ENCODE data around the gene PAK1IP1. TPM values are rescaled to one million over a fixed set of nuclear protein-coding genes. Genes with fewer than 3 reads are reported as not detected.
"Not testable (repeated sequence)": the region's sequence is repeated elsewhere in the genome, so short reads cannot be mapped to it uniquely, and the experiment has no call there.

PAK1IP1 gene
- total RNA-seq, 1 experiment from 2014 or later, result 34.0 TPM

DNA sequence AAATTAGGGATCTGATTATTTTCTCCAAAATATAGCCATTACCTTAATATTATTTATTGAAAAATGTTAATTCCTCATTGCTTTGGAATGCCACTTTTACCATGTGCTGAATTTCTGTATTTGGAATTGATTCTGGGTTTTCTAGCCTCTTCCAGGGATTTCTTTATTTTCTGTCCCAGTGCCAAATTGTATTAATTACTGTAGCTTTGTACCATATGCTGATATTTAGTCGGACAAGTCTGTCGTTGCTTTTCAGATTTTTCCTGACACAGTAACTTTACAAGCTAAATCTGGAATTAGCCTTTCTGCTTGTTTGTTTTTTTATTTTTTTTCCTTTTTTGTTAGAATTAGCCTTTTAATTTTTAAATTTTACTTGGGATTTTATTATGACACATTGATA lies 42.0 kb downstream of the PAK1IP1 start:
- Histone ChIP-seq H3K27me3 (ENCODE audit: low read length) (no peaks in the 10 kb centered on the region), H3K27ac (ENCODE audit: low read length) (no peak overlapping the region), H3K4me3 (ENCODE audit: low read length) (no peak overlapping the region), H3K9me3 (ENCODE audit: low read length) (no peaks in the 10 kb centered on the region), H3K9ac (ENCODE audit: low read length) (no peak overlapping the region), H2AFZ (ENCODE audit: low read length) (no peak overlapping the region), H3K9me2 (replicated peaks; ENCODE audit: low read length) (no peaks in the 10 kb centered on the region), H3K36me3 (ENCODE audit: low read depth, low read length) (peaks cover 4% of the 10 kb centered on the region), H3K79me2 (ENCODE audit: low read length) (no peaks in the 10 kb centered on the region), H4K20me1 (ENCODE audit: low read length) (no peaks in the 10 kb centered on the region), H3K4me1 (ENCODE audit: insufficient read depth, low read length) (peaks cover 25% of the 10 kb centered on the region), H3K4me2 (ENCODE audit: low read length) (no peak overlapping the region), H3F3A (ENCODE audit: low read length, unreplicated experiment) (peaks cover 4% of the 10 kb centered on the region)
- intact Hi-C loops (cut with micrococcal nuclease), result no loop called here
- no peak for ATAC-seq
- POLR2A ChIA-PET (ENCODE audit: unreplicated experiment), result no interaction called here
- DNase-seq, result no peak
- no TSS peak for BruUV-seq (replicated peaks)
- TF ChIP-seq EZH2 (IDR thresholded peaks at IDR 0.05; ENCODE audit: low read length, unreplicated experiment), result no peak
- TF ChIP-seq CTCF (conservative IDR thresholded peaks at IDR 0.05; ENCODE audit: low read depth, low read length), result no peak
- no peak for TF ChIP-seq EZH2phosphoT487 (IDR thresholded peaks at IDR 0.05; ENCODE audit: borderline replicate concordance, low read length)
- CTCF ChIA-PET, result no interaction called here

GRCh38 chr6:10740061-10740460 lies 45.3 kb downstream of the PAK1IP1 start:
- no peak for DNase-seq
- ChIA-PET CTCF (no interaction called here), POLR2A (ENCODE audit: unreplicated experiment) (no interaction called here)
- H3K36me3 ChIP-seq (ENCODE audit: low read depth, low read length), result no peaks in the 10 kb centered on the region
- H3K27ac ChIP-seq (ENCODE audit: low read length), result no peak overlapping the region
- H4K20me1 ChIP-seq (ENCODE audit: low read length), result no peaks in the 10 kb centered on the region
- no peak for ATAC-seq
- H3K4me1 ChIP-seq (ENCODE audit: insufficient read depth, low read length), result peaks cover 10% of the 10 kb centered on the region
- intact Hi-C loops (cut with micrococcal nuclease), result no loop called here
- no peak overlapping the region for H3K4me2 ChIP-seq (ENCODE audit: low read length)
- TF ChIP-seq EZH2phosphoT487 (IDR thresholded peaks at IDR 0.05; ENCODE audit: borderline replicate concordance, low read length), result no peak
- TF ChIP-seq EZH2 (IDR thresholded peaks at IDR 0.05; ENCODE audit: low read length, unreplicated experiment), result no peak
- no peak for TF ChIP-seq CTCF (conservative IDR thresholded peaks at IDR 0.05; ENCODE audit: low read depth, low read length)
- H3K79me2 ChIP-seq (ENCODE audit: low read length), result no peaks in the 10 kb centered on the region
- no peaks in the 10 kb centered on the region for H3K9me3 ChIP-seq (ENCODE audit: low read length)
- no peak overlapping the region for H3K4me3 ChIP-seq (ENCODE audit: low read length)
- H3K9me2 ChIP-seq (replicated peaks; ENCODE audit: low read length), result no peaks in the 10 kb centered on the region
- no peak overlapping the region for H2AFZ ChIP-seq (ENCODE audit: low read length)
- H3K27me3 ChIP-seq (ENCODE audit: low read length), result no peaks in the 10 kb centered on the region
- no peak overlapping the region for H3K9ac ChIP-seq (ENCODE audit: low read length)
- no TSS peak for BruUV-seq (replicated peaks)
- peaks cover 4% of the 10 kb centered on the region for H3F3A ChIP-seq (ENCODE audit: low read length, unreplicated experiment)

GRCh38 chr6:10741643-10742042 lies 46.9 kb downstream of the PAK1IP1 start:
- H3F3A ChIP-seq (ENCODE audit: low read length, unreplicated experiment); ATAC-seq; H3K9me3 ChIP-seq (ENCODE audit: low read length); H4K20me1 ChIP-seq (ENCODE audit: low read length); intact Hi-C loops (cut with micrococcal nuclease); BruUV-seq (replicated peaks); H3K27ac ChIP-seq (ENCODE audit: low read length); H3K4me3 ChIP-seq (ENCODE audit: low read length); CTCF ChIA-PET; DNase-seq; H3K27me3 ChIP-seq (ENCODE audit: low read length); H3K4me2 ChIP-seq (ENCODE audit: low read length); H3K79me2 ChIP-seq (ENCODE audit: low read length); H3K9me2 ChIP-seq (replicated peaks; ENCODE audit: low read length); H3K36me3 ChIP-seq (ENCODE audit: low read depth, low read length); H2AFZ ChIP-seq (ENCODE audit: low read length); H3K4me1 ChIP-seq (ENCODE audit: insufficient read depth, low read length); POLR2A ChIA-PET (ENCODE audit: unreplicated experiment); H3K9ac ChIP-seq (ENCODE audit: low read length): not testable (repeated sequence)
